Right lobe of liver (tissue), 4 donors: ENCODE results near the gene RIPK4.

Experiments used
- CTCF ChIP-seq, 4 donors: fragments of 200-600 bp in 3 of 4; fragments of 450-650 bp in 1 of 4; IDR thresholded peaks; one replicate each; pipeline versions ENCODE4 v1.5.1 to v1.8.0; 2016 to 2022; ENCODE audit warnings: antibody characterized with exemption in 4 of 4, mild to moderate bottlenecking in 2 of 4
- POLR2A ChIP-seq: fragments of 450-650 bp; IDR thresholded peaks from one replicate; pipeline ENCODE4 v1.6.1; 2017; ENCODE audit warnings: antibody characterized with exemption, mild to moderate bottlenecking
- donor health status: DM: no; HTN: no; CAD: no.
- donor health status: DM: no; HTN: no; CAD: no.
- donor health status: DM: no; HTN: yes; CAD: no.

GRCh38 chr21:41711416-41712007 is 55.3 kb downstream of the RIPK4 start:
- TF ChIP-seq CTCF (IDR thresholded peaks at IDR 0.05) (no peak), POLR2A (no peak)
